Measurements from ENCODE around the gene RPL18. TPM values are rescaled to one million over a fixed set of nuclear protein-coding genes. Genes with fewer than 3 reads are reported as not detected.

Gene RPL18
- total and polyA plus RNA-seq, 2 experiments from 2014 or later, result 1,898 to 2,011 TPM

- DNase-seq (ENCODE audit: low spot score) (no peak), ATAC-seq (no peak)
- Histone ChIP-seq H3K9me2 (ENCODE audit: insufficient read depth) (no peaks in the 10 kb centered on the region), H2AFZ (no peak overlapping the region), H4K20me1 (replicated peaks; ENCODE audit: insufficient read depth) (no peaks in the 10 kb centered on the region), H3K4me2 (peak overlapping the region; percentile 69), H3F3A (replicated peaks; ENCODE audit: low read depth) (peaks cover 49% of the 10 kb centered on the region), H3K27me3 (ENCODE audit: insufficient read depth) (peaks cover 14% of the 10 kb centered on the region), H3K4me3 (peak overlapping the region; percentile 29; the same call in 1 of the 2 replicates), H3K27ac (ENCODE audit: low read depth) (no peak overlapping the region), H3K36me3 (ENCODE audit: insufficient read depth) (no peaks in the 10 kb centered on the region), H3K79me2 (replicated peaks; ENCODE audit: insufficient read depth) (no peaks in the 10 kb centered on the region), H3K4me1 (ENCODE audit: insufficient read depth) (peaks cover 30% of the 10 kb centered on the region)
- TF ChIP-seq REST (IDR thresholded peaks at IDR 0.05; ENCODE audit: unreplicated experiment) (no peak), ETS1 (IDR thresholded peaks at IDR 0.05) (no peak), ZNF331 (CRISPR knock-in tag; IDR thresholded peaks at IDR 0.05; ENCODE audit: low read depth) (no peak), EZH2phosphoT487 (IDR thresholded peaks at IDR 0.05; ENCODE audit: unreplicated experiment) (no peak), CTCF (conservative IDR thresholded peaks at IDR 0.05; ENCODE audit: low read depth in 2 of 2) (no peak), JUNB (IDR thresholded peaks at IDR 0.05; ENCODE audit: unreplicated experiment) (no peak)
- Mint-ChIP-seq H3K27me3 (ENCODE audit: insufficient read depth, low read depth, poor library complexity) (peaks cover 36% of the 10 kb centered on the region), H3K27ac (no peak overlapping the region), H3K4me3 (peak overlapping the region; percentile 60), H3K4me1 (peaks cover 31% of the 10 kb centered on the region), H3K9me3 (no peaks in the 10 kb centered on the region; the same call in 2 of the 3 replicates), H3K36me3 (ENCODE audit: low read depth) (peaks cover 11% of the 10 kb centered on the region)
Observed at GRCh38 chr19:48634036-48634342, 15.0 kb upstream of the RPL18 start.

GRCh38 chr19:48633148-48634035 is 14.4 kb upstream of the RPL18 start:
- Histone ChIP-seq H3K4me1 (ENCODE audit: insufficient read depth) (peaks cover 24% of the 10 kb centered on the region), H3K9me2 (ENCODE audit: insufficient read depth) (no peaks in the 10 kb centered on the region), H3K4me2 (peak overlapping the region; percentile 69), H3K4me3 (no peak overlapping the region), H2AFZ (no peak overlapping the region), H3K27me3 (ENCODE audit: insufficient read depth) (peaks cover 14% of the 10 kb centered on the region), H3F3A (replicated peaks; ENCODE audit: low read depth) (peaks cover 46% of the 10 kb centered on the region), H3K36me3 (ENCODE audit: insufficient read depth) (no peaks in the 10 kb centered on the region), H4K20me1 (replicated peaks; ENCODE audit: insufficient read depth) (no peaks in the 10 kb centered on the region), H3K79me2 (replicated peaks; ENCODE audit: insufficient read depth) (no peaks in the 10 kb centered on the region), H3K27ac (ENCODE audit: low read depth) (no peak overlapping the region)
- H3K36me3 Mint-ChIP-seq (ENCODE audit: low read depth), result peaks cover 5% of the 10 kb centered on the region
- H3K4me1 Mint-ChIP-seq, result peaks cover 31% of the 10 kb centered on the region
- no peak for ATAC-seq
- peak overlapping the region; percentile 60; the same call in 2 of the 3 replicates for H3K4me3 Mint-ChIP-seq
- H3K27ac Mint-ChIP-seq, result no peak overlapping the region
- H3K27me3 Mint-ChIP-seq (ENCODE audit: insufficient read depth, low read depth, poor library complexity), result peaks cover 35% of the 10 kb centered on the region
- DNase-seq (ENCODE audit: low spot score), result no peak
- H3K9me3 Mint-ChIP-seq, result no peaks in the 10 kb centered on the region; the same call in 2 of the 3 replicates
- TF ChIP-seq EZH2phosphoT487 (IDR thresholded peaks at IDR 0.05; ENCODE audit: unreplicated experiment) (no peak), POLR2AphosphoS5 (IDR thresholded peaks at IDR 0.05; ENCODE audit: low read depth) (no peak)
